Stimulated activated CD8-positive, alpha-beta memory T cell treated with anti-CD3 and anti-CD28 coated beads, Interleukin-2, amount 100 ng/mL, for 1 hour (primary cell): ENCODE measurements around the gene SCAMP4.

Experiments used
- DNase-seq, 2 donors: peaks; one replicate each; pipeline ENCODE4 v3.0.0-alpha.2; 2020; ENCODE audit warnings: low read depth in 2 of 2

SCAMP4 gene

GRCh38 chr19:1956868-1957492, 51.8 kb downstream of the SCAMP4 start:
- no peak for DNase-seq

- no peak for DNase-seq
Measured at GRCh38 chr19:1957562-1958248, 52.5 kb downstream of the SCAMP4 start.

DNA sequence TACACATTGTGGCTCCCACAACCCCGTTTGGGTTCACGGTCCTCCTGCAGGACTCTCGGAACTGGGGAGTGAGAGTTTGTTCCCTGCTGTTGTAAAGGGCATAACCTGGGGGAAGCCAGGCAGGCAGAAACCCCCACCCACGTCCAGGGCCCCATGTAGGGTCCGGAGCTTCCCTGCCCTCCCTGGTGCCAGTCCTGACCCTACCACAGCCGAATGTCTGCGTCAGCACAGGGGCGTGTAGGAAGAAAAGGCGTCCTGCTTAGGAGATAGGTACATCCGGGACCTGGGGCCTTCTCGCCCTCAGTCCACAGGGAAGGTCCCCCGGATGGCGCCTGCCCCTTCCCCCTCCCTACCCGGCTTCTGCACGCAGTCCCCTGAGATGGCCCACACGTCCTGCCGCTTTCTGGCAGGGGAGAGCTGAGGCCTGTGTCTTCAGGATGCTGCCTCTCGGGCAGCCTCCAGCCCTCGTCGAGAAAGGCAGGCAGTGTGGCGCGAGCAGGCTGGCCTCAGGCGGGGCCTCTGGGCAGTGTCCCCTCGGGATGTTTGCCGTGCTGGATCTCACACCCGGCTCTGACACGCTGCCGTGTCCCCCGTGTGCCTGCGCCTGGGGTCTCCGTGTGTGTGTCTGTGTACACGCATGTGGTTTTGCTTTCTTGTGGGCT, 54.9 kb downstream of the SCAMP4 start:
- no peak for DNase-seq

GRCh38 chr19:1961000-1961883, 56.0 kb downstream of the SCAMP4 start:
- no peak for DNase-seq

DNA sequence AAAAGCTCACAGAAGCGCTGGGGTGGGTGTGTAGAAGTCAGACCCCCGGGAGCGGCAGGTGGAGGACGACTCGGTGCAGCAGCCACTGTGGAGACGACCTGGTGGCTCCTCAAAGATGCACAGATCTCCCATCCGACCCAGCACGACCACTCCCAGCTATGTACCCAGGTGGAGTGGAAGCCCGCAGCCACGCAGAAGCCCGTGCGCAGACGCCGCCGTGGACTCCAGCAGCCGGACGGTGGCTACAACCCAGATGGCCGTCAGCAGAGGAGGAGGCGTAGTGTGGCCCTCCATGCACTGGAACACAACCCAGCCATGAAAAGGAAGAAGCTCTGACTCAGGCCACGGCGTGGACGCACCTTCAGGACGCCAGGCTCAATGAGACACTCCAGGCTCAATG, 57.5 kb downstream of the SCAMP4 start:
- DNase-seq, result no peak

GRCh38 chr19:1967087-1967608, 61.9 kb downstream of the SCAMP4 start:
- DNase-seq, result no peak

DNA sequence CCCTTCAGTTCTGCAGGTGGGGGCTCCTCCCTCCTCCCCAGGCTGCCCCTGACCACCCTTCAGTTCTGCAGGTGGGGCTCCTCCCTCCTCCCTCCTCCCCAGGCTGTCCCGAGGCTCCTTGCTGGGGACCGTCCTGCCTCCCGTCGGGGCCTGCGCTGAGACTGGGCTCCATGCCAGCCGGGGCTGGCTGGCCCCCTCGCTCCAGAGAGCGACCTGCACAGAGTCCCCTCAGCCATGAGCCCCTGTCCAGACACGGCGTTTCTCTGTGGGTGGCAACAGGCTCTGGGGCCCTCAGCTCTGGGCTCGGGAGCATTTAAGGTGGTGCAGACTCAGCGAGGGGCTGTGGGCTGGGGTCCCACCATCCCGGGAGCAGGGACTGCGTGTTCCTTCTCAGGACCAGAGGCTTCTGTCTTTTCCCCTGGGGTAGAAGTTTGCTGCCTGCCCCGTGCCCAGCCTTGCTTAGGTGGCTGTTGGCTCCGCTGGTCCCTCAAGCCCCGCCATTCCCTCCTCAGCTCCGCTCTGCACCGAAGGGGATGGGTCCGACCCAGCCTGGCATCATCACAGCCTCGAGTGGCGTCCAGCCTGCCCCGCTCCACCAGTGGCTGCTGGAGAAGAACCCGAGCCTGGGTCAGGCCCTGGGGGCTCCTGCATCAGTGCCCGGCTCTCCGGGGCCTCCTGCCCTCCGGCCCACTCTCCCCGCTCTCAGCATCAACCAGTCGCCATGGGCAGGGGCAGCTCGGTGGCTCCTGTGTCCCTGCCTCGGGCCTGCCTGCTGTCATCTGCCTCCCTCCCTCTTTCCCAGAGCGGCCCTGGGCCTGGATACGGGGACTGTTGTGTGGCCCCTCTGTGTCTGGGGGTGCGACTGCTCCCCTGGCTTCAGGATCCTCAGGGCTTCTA, 63.3 kb downstream of the SCAMP4 start:
- DNase-seq, result no peak

DNA sequence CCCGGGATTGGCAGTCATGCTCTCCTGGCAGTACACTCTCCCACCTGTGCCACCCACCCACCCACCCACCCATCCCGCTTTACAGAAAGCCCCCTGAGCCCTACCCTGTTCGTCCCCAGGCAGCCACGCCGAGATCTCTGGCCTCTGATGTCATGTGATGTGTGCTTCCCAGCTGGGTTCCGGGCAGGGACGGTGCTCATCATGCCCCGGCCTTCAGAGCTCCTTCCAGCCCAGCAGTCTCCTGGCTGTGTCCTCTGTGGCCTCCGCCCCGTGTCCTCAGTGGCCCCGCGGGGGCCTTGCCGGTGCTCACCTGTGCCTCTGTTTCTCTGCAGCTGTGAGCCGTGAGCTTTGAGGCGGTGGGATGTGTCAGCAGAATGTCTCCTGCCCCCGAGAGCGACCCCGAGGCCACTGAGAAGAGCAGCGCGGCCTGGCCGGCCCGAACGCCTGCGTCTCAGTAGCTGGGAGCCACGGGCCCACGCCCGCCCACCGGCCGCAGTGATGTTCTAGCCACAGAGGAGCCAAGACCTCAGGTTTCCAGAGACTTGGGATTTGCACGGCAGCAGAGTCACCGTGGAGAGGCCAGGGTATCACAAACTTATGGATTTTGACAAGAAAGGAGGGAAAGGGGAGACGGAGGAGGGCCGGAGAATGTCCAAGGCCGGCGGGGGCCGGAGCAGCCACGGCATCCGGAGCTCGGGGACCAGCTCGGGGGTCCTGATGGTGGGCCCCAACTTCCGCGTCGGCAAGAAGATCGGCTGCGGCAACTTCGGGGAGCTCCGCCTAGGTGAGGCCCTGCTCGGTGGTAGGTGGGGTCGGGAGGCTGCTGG, 64.2 kb downstream of the SCAMP4 start:
- DNase-seq, result no peak

- DNase-seq, result no peak
Measured at GRCh38 chr19:1970003-1970805, 65.0 kb downstream of the SCAMP4 start.

DNA sequence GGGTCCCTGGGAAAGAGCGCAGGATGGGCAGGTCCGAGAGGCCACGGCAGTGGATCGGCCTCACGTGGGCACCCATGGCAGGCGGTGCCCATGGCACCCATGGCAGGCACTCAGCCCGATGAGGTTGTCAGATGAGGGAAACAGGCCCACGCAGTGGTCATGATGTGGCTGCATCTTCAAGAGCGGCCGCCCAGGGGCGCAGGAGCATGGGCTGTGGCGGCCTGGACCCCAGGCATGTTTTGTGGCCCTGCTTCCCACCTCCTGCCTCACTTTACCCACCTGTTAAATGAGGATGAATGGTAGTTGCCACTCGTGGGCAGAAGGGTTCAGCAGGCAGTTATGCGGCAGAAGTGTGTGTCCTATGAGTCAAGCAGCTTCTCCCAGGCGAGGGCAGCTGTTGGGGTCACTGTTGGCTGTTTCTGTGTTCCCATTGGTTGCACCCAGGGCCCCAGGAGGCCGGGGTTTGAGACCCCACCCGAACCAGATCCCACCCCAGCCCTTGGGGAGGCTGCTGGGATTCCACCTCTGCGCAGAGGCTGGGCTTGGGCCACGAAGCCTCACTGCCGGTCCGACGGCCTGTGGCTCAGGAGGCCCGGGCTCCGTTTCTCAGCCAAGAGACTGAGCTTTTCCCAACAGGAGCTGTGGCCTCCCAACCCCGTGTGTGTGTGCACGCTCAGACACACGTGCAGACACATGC, 65.8 kb downstream of the SCAMP4 start:
- DNase-seq, result no peak

GRCh38 chr19:1974381-1975161, 69.4 kb downstream of the SCAMP4 start:
- DNase-seq, result no peak

DNA sequence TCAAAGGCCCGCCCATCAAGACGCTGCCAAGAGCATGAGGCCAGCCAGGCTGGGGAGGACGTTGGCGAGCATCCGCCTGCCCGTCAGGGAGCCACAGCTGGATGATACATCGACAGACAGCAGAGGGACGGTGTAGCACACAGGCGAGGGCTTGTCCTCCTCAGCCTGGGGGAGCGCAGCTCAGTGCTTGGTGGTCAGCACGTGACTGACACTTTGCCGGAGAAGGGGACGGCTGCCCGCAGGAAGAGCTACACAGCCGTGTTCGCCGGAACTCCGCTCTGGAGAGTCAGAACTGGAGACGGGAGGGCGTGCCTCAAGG, 69.9 kb downstream of the SCAMP4 start:
- no peak for DNase-seq
